Measurements from ENCODE around the gene PDCD5. TPM values are rescaled to one million over a fixed set of nuclear protein-coding genes. Genes with fewer than 3 reads are reported as not detected.

The PDCD5 gene
- total and polyA plus RNA-seq, 2 experiments from 2014 or later = 77.8 to 436 TPM

DNA sequence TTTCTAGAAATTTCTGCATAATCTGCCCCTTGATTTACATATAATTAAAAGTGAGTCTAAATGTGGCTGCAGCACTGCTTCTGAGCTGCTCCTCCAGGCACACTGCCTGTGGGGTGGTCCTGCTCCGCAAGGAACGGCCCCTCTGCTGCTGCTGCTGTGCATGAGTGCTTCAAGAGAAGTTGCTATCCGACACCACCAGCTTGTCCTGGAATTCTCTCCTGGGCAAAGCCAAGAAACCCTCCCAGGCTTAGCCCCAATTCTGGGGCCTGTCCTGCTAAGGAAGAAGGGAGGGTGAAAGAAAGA lies 7.5 kb upstream of the PDCD5 start:
- H3K4me2 ChIP-seq = no peak overlapping the region
- no peaks in the 10 kb centered on the region for H3K36me3 ChIP-seq (ENCODE audit: insufficient read depth)
- H3K9me2 ChIP-seq (ENCODE audit: insufficient read depth) = no peaks in the 10 kb centered on the region
- no peaks in the 10 kb centered on the region for H3K4me1 ChIP-seq (ENCODE audit: insufficient read depth)
- no peaks in the 10 kb centered on the region; the same call in 2 of the 3 replicates for H3K4me1 Mint-ChIP-seq
- no peak overlapping the region for H3K4me3 ChIP-seq
- H3K27me3 Mint-ChIP-seq (ENCODE audit: insufficient read depth, low read depth, poor library complexity) = peaks cover 3% of the 10 kb centered on the region
- TF ChIP-seq, protein P1, sequence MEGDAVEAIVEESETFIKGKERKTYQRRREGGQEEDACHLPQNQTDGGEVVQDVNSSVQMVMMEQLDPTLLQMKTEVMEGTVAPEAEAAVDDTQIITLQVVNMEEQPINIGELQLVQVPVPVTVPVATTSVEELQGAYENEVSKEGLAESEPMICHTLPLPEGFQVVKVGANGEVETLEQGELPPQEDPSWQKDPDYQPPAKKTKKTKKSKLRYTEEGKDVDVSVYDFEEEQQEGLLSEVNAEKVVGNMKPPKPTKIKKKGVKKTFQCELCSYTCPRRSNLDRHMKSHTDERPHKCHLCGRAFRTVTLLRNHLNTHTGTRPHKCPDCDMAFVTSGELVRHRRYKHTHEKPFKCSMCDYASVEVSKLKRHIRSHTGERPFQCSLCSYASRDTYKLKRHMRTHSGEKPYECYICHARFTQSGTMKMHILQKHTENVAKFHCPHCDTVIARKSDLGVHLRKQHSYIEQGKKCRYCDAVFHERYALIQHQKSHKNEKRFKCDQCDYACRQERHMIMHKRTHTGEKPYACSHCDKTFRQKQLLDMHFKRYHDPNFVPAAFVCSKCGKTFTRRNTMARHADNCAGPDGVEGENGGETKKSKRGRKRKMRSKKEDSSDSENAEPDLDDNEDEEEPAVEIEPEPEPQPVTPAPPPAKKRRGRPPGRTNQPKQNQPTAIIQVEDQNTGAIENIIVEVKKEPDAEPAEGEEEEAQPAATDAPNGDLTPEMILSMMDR (conservative IDR thresholded peaks at IDR 0.05; ENCODE audit: low read depth in 2 of 2) = no peak
- TF ChIP-seq CREB1 (CRISPR knock-in tag; IDR thresholded peaks at IDR 0.05; ENCODE audit: low read depth) = no peak
- no peak for TF ChIP-seq STAT1 (IDR thresholded peaks at IDR 0.05; ENCODE audit: unreplicated experiment)
- no peak for TF ChIP-seq EZH2phosphoT487 (IDR thresholded peaks at IDR 0.05; ENCODE audit: unreplicated experiment)
- no peak for TF ChIP-seq POLR2AphosphoS5 (IDR thresholded peaks at IDR 0.05; ENCODE audit: low read depth)
- no peak for TF ChIP-seq ZNF331 (CRISPR knock-in tag; IDR thresholded peaks at IDR 0.05; ENCODE audit: low read depth)
- TF ChIP-seq, protein P2, sequence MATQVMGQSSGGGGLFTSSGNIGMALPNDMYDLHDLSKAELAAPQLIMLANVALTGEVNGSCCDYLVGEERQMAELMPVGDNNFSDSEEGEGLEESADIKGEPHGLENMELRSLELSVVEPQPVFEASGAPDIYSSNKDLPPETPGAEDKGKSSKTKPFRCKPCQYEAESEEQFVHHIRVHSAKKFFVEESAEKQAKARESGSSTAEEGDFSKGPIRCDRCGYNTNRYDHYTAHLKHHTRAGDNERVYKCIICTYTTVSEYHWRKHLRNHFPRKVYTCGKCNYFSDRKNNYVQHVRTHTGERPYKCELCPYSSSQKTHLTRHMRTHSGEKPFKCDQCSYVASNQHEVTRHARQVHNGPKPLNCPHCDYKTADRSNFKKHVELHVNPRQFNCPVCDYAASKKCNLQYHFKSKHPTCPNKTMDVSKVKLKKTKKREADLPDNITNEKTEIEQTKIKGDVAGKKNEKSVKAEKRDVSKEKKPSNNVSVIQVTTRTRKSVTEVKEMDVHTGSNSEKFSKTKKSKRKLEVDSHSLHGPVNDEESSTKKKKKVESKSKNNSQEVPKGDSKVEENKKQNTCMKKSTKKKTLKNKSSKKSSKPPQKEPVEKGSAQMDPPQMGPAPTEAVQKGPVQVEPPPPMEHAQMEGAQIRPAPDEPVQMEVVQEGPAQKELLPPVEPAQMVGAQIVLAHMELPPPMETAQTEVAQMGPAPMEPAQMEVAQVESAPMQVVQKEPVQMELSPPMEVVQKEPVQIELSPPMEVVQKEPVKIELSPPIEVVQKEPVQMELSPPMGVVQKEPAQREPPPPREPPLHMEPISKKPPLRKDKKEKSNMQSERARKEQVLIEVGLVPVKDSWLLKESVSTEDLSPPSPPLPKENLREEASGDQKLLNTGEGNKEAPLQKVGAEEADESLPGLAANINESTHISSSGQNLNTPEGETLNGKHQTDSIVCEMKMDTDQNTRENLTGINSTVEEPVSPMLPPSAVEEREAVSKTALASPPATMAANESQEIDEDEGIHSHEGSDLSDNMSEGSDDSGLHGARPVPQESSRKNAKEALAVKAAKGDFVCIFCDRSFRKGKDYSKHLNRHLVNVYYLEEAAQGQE (IDR thresholded peaks at IDR 0.05; ENCODE audit: unreplicated experiment) = no peak
- TF ChIP-seq EZH2 (IDR thresholded peaks at IDR 0.05; ENCODE audit: low read depth, unreplicated experiment) = no peak
- DNase-seq (ENCODE audit: low spot score) (no peak), ATAC-seq (0 out of 3 replicates have a peak, but pooled peaks have one; percentile 20)
- peaks cover 1% of the 10 kb centered on the region; the same call in 1 of the 2 replicates for H3K27me3 ChIP-seq (ENCODE audit: insufficient read depth)
- no peaks in the 10 kb centered on the region for H3K36me3 Mint-ChIP-seq (ENCODE audit: low read depth)
- no peak overlapping the region for H2AFZ ChIP-seq
- no peak overlapping the region for H3K4me3 Mint-ChIP-seq
- H4K20me1 ChIP-seq (replicated peaks; ENCODE audit: insufficient read depth) = no peaks in the 10 kb centered on the region
- no peaks in the 10 kb centered on the region; the same call in 2 of the 3 replicates for H3K9me3 Mint-ChIP-seq
- H3F3A ChIP-seq (replicated peaks; ENCODE audit: low read depth) = no peaks in the 10 kb centered on the region
- no peaks in the 10 kb centered on the region for H3K79me2 ChIP-seq (replicated peaks; ENCODE audit: insufficient read depth)
- no peak overlapping the region for H3K27ac Mint-ChIP-seq
- no peak overlapping the region for H3K27ac ChIP-seq (ENCODE audit: low read depth)

DNA sequence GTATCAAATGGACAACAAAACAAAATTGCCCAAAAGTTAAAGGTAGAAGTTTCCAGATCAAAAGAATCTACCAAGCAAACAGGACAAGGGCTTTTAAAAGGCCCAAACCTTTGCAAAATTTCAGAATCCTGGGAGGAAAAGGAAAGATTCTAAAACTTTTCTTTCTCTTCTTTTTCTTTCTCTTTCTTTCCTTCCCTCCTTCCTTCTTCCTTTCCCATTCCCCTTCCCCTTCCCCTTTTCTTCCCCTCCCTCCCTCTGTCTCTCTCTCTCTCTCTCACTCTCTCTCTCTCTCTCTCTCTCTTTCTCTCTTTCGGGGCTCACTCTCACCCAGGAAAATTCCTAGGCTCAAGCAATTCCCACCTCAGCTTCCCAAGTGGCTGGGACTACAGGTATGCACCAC lies 4.2 kb upstream of the PDCD5 start:
- no peak overlapping the region for H3K27ac ChIP-seq (ENCODE audit: low read depth)
- ATAC-seq = no peak
- no peaks in the 10 kb centered on the region for H3K9me2 ChIP-seq (ENCODE audit: insufficient read depth)
- no peaks in the 10 kb centered on the region for H4K20me1 ChIP-seq (replicated peaks; ENCODE audit: insufficient read depth)
- H3K4me3 Mint-ChIP-seq = no peak overlapping the region
- no peaks in the 10 kb centered on the region for H3K36me3 ChIP-seq (ENCODE audit: insufficient read depth)
- H3F3A ChIP-seq (replicated peaks; ENCODE audit: low read depth) = no peaks in the 10 kb centered on the region
- H3K4me3 ChIP-seq = no peak overlapping the region
- H3K27ac Mint-ChIP-seq = no peak overlapping the region
- no peak overlapping the region for H3K4me2 ChIP-seq
- no peak for DNase-seq (ENCODE audit: low spot score)
- H3K27me3 Mint-ChIP-seq (ENCODE audit: insufficient read depth, low read depth, poor library complexity) = peaks cover 7% of the 10 kb centered on the region
- no peaks in the 10 kb centered on the region for H3K4me1 ChIP-seq (ENCODE audit: insufficient read depth)
- H3K9me3 Mint-ChIP-seq = no peaks in the 10 kb centered on the region; the same call in 2 of the 3 replicates
- no peak overlapping the region for H2AFZ ChIP-seq
- H3K36me3 Mint-ChIP-seq (ENCODE audit: low read depth) = no peaks in the 10 kb centered on the region
- H3K4me1 Mint-ChIP-seq = no peaks in the 10 kb centered on the region
- H3K27me3 ChIP-seq (ENCODE audit: insufficient read depth) = peaks cover 17% of the 10 kb centered on the region
- peaks cover 2% of the 10 kb centered on the region for H3K79me2 ChIP-seq (replicated peaks; ENCODE audit: insufficient read depth)
- no peak for TF ChIP-seq STAT1 (IDR thresholded peaks at IDR 0.05; ENCODE audit: unreplicated experiment)
- no peak for TF ChIP-seq ZNF462 (CRISPR knock-in tag; IDR thresholded peaks at IDR 0.05)
- TF ChIP-seq ZNF331 (CRISPR knock-in tag; IDR thresholded peaks at IDR 0.05; ENCODE audit: low read depth) = no peak
- no peak for TF ChIP-seq JUNB (IDR thresholded peaks at IDR 0.05; ENCODE audit: unreplicated experiment)

Measured in GM23338 (cell line).